Right atrium auricular region (tissue), 2 donors: ENCODE measurements around the gene MUCL3. TPM values are rescaled to one million over a fixed set of nuclear protein-coding genes. Genes with fewer than 3 reads are reported as not detected.
"Not testable (repeated sequence)": the region's sequence is repeated elsewhere in the genome, so short reads cannot be mapped to it uniquely, and the experiment has no call there.

Source experiments
- DNase-seq: peaks from one replicate; pipeline ENCODE4 v3.0.0-alpha.2; 2019; ENCODE audit warnings: low spot score
- H3K27ac ChIP-seq, 2 donors: fragments of 200-600 bp; sonication (generic); 1 replicate in 1 of 2; 2 replicates in 1 of 2; pipeline ENCODE4 v1.5.1; 2016 to 2019
- H3K27me3 ChIP-seq, 2 donors: fragments of 200-600 bp; sonication (generic); one replicate each; pipeline versions ENCODE4 v1.5.1 to v1.6.0; 2017 to 2019
- H3K36me3 ChIP-seq: fragments of 200-600 bp; sonication (generic); one replicate; pipeline ENCODE4 v1.5.1; 2016
- H3K4me1 ChIP-seq, 2 donors: fragments of 200-600 bp; sonication (generic); one replicate each; pipeline versions ENCODE4 v1.5.1 to v1.6.0; 2017 to 2019
- H3K4me3 ChIP-seq, 2 donors: fragments of 200-600 bp; sonication (generic); 1 replicate in 1 of 2; 2 replicates in 1 of 2; pipeline ENCODE4 v1.5.1; 2017 to 2019; ENCODE audit warnings: mild to moderate bottlenecking in 1 of 2, moderate library complexity in 1 of 2
- H3K9me3 ChIP-seq, 2 donors: fragments of 200-600 bp; sonication (generic); one replicate each; pipeline ENCODE4 v1.5.1; 2019
- CTCF ChIP-seq, 2 donors: fragments of 200-600 bp; sonication (generic); IDR thresholded peaks; one replicate each; pipeline ENCODE4 v1.5.1; 2019; ENCODE audit warnings: antibody characterized with exemption in 2 of 2
- total RNA-seq, 2 donors: library from RNA; depleted of rRNA; stranded (reverse); fragments of >200 nt; gene quantifications; one replicate each; pipeline ENCODE4 v1.1.0, GENCODE V29; 2016

MUCL3 gene
- total RNA-seq, 2 donors from 2014 or later, result not detected

GRCh38 chr6:30918670-30919069 lies 22.1 kb upstream of the MUCL3 start:
- peaks cover 47% of the 10 kb centered on the region for H3K36me3 ChIP-seq
- no peak for TF ChIP-seq CTCF (IDR thresholded peaks at IDR 0.05)
- no peaks in the 10 kb centered on the region for H3K9me3 ChIP-seq
- no peak for DNase-seq
- H3K27ac ChIP-seq, result no peak overlapping the region
- H3K4me1 ChIP-seq, result peaks cover 0 to 21% of the 10 kb centered on the region in 2 donors
- H3K27me3 ChIP-seq, result no peaks in the 10 kb centered on the region
- no peak overlapping the region for H3K4me3 ChIP-seq

GRCh38 chr6:30922447-30922852 lies 18.3 kb upstream of the MUCL3 start:
- no peak for TF ChIP-seq CTCF (IDR thresholded peaks at IDR 0.05)
- no peaks in the 10 kb centered on the region for H3K9me3 ChIP-seq
- H3K4me3 ChIP-seq, result no peak overlapping the region
- peaks cover 61% of the 10 kb centered on the region for H3K36me3 ChIP-seq
- H3K27ac ChIP-seq, result no peak overlapping the region
- H3K4me1 ChIP-seq, result peaks cover 0 to 11% of the 10 kb centered on the region in 2 donors
- H3K27me3 ChIP-seq, result no peaks in the 10 kb centered on the region
- no peak for DNase-seq

- H3K27ac ChIP-seq, H3K27me3 ChIP-seq, H3K9me3 ChIP-seq, H3K4me3 ChIP-seq, DNase-seq: not testable (repeated sequence)
- peaks cover 54% of the 10 kb centered on the region for H3K36me3 ChIP-seq
- H3K4me1 ChIP-seq, result peaks cover 0 to 11% of the 10 kb centered on the region in 2 donors
Measured at GRCh38 chr6:30924040-30924627, 16.6 kb upstream of the MUCL3 start.

- TF ChIP-seq CTCF (IDR thresholded peaks at IDR 0.05), result no peak
- no peak for DNase-seq
- Histone ChIP-seq H3K9me3 (peaks cover 0 to 10% of the 10 kb centered on the region in 2 donors), H3K27me3 (no peaks in the 10 kb centered on the region), H3K36me3 (peaks cover 33% of the 10 kb centered on the region), H3K4me1 (peaks cover 0 to 11% of the 10 kb centered on the region in 2 donors), H3K4me3 (no peak overlapping the region), H3K27ac (peak overlapping the region in 1 of 2 donors; percentile 48)
Measured at GRCh38 chr6:30926644-30927043, 14.1 kb upstream of the MUCL3 start.

GRCh38 chr6:30927080-30927479 lies 13.7 kb upstream of the MUCL3 start:
- Histone ChIP-seq H3K36me3 (peaks cover 29% of the 10 kb centered on the region), H3K27ac (peak overlapping the region in 1 of 2 donors; percentile 48), H3K4me1 (peaks cover 0 to 11% of the 10 kb centered on the region in 2 donors)
- not testable (repeated sequence) for DNase-seq, H3K9me3 ChIP-seq, H3K4me3 ChIP-seq, H3K27me3 ChIP-seq

GRCh38 chr6:30928677-30929076 lies 12.1 kb upstream of the MUCL3 start:
- DNase-seq, result no peak
- Histone ChIP-seq H3K4me1 (peaks cover 0 to 11% of the 10 kb centered on the region in 2 donors), H3K4me3 (no peak overlapping the region), H3K27ac (no peak overlapping the region), H3K36me3 (peaks cover 13% of the 10 kb centered on the region), H3K9me3 (peaks cover 0 to 10% of the 10 kb centered on the region in 2 donors), H3K27me3 (no peaks in the 10 kb centered on the region)
- TF ChIP-seq CTCF (IDR thresholded peaks at IDR 0.05), result no peak

GRCh38 chr6:30930506-30930905 lies 10.3 kb upstream of the MUCL3 start:
- DNase-seq, result no peak

More at GRCh38 chr6:30930506-30930905, 10.3 kb upstream of the MUCL3 start:
- Histone ChIP-seq H3K4me3 (no peak overlapping the region), H3K27me3 (no peaks in the 10 kb centered on the region), H3K27ac (no peak overlapping the region), H3K9me3 (peaks cover 0 to 10% of the 10 kb centered on the region in 2 donors), H3K36me3 (peaks cover 7% of the 10 kb centered on the region), H3K4me1 (peaks cover 0 to 11% of the 10 kb centered on the region in 2 donors)
- TF ChIP-seq CTCF (IDR thresholded peaks at IDR 0.05), result no peak
